Measurements from ENCODE around the gene GASK1A.
"Not testable (repeated sequence)": the region's sequence is repeated elsewhere in the genome, so short reads cannot be mapped to it uniquely, and the experiment has no call there.

GASK1A gene

GRCh38 chr3:43036621-43037423, 57.7 kb downstream of the GASK1A start:
- ATAC-seq (ENCODE audit: low read depth) (no peak), DNase-seq (ENCODE audit: low spot score in 2 of 2) (peak in 1 of 2 donors; percentile 2)
- H3K36me3 Mint-ChIP-seq: no peaks in the 10 kb centered on the region
- peaks cover 10% of the 10 kb centered on the region for H3K27me3 Mint-ChIP-seq
- H3K27ac Mint-ChIP-seq: no peak overlapping the region
- H3K4me3 Mint-ChIP-seq: no peak overlapping the region
- peaks cover 5% of the 10 kb centered on the region for H3K4me1 Mint-ChIP-seq
- H3K9me3 Mint-ChIP-seq: peaks cover 1% of the 10 kb centered on the region

- no peak overlapping the region for H3K4me3 Mint-ChIP-seq
- no peak overlapping the region for H3K27ac Mint-ChIP-seq
- peaks cover 1% of the 10 kb centered on the region for H3K9me3 Mint-ChIP-seq
- H3K4me1 Mint-ChIP-seq: peaks cover 5% of the 10 kb centered on the region
- ATAC-seq (ENCODE audit: low read depth) (no peak), DNase-seq (ENCODE audit: low spot score in 2 of 2) (no peak)
- peaks cover 10% of the 10 kb centered on the region for H3K27me3 Mint-ChIP-seq
- no peaks in the 10 kb centered on the region for H3K36me3 Mint-ChIP-seq
Measured at GRCh38 chr3:43038010-43038409, 58.9 kb downstream of the GASK1A start.

DNA sequence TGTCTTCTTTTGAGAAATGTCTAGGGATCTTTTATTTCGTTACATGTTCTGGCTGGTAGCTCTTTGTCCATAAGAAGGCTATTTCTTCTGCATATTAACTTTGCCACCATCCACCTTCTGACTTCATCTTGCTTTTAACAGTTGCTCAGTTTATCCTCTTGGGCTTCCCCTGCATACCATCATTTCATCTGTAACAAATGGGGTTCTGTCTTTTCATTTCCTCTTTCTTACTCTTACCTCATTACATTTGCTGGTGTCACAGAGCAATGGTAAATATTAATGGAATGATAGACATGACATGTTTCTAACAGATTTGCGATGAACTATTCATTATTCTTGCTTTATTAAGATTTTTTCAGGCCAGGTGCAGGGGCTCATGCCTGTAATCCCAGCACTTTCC, 62.4 kb downstream of the GASK1A start:
- ATAC-seq (ENCODE audit: low read depth): no peak
- no peak overlapping the region for H3K27ac Mint-ChIP-seq
- no peak for DNase-seq (ENCODE audit: low spot score in 2 of 2)
- peaks cover 4% of the 10 kb centered on the region for H3K36me3 Mint-ChIP-seq
- H3K4me3 Mint-ChIP-seq: no peak overlapping the region
- peaks cover 10% of the 10 kb centered on the region for H3K27me3 Mint-ChIP-seq
- peaks cover 5% of the 10 kb centered on the region for H3K4me1 Mint-ChIP-seq
- peaks cover 10% of the 10 kb centered on the region for H3K9me3 Mint-ChIP-seq

DNA sequence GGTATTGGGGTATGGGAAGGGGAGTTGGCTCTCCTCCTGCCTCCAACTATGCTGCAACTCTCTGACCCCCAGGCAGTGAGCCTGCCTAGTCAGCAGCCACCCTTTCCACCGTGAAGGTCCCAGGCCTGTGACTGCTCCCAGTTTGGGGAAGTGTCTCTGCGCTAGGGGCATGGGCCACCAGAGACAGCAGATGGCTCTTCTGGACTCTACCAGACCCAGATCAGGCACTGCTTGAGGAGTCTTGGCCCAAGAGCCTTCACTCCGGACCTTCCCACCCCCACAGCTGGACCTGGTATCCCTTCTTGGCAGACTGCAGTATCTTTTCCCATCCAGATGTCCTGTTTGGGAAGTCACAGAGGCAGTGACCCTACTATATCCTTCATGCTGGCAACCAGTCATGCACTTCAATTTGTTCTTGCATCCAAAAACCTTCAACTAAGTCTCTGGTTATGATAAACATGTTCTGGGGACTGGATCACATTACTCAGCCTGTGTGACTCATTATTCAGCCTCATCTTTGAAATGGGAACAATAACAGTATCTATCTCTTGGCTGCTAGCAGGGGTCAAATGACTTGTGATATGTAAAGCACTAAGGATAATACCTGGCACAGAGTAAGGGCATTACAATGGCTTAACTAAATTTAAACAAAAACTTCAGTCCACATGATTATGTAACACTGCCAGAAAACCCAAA, 64.1 kb downstream of the GASK1A start:
- H3K27ac Mint-ChIP-seq: no peak overlapping the region
- H3K9me3 Mint-ChIP-seq: peaks cover 18% of the 10 kb centered on the region
- no peak overlapping the region for H3K4me3 Mint-ChIP-seq
- DNase-seq (ENCODE audit: low spot score in 2 of 2): no peak
- H3K4me1 Mint-ChIP-seq: peaks cover 2% of the 10 kb centered on the region
- H3K27me3 Mint-ChIP-seq: peaks cover 12% of the 10 kb centered on the region
- peaks cover 7% of the 10 kb centered on the region for H3K36me3 Mint-ChIP-seq
- ATAC-seq (ENCODE audit: low read depth): no peak

- no peak for ATAC-seq (ENCODE audit: low read depth)
- H3K4me3 Mint-ChIP-seq: no peak overlapping the region
- no peak for DNase-seq (ENCODE audit: low spot score in 2 of 2)
- H3K27ac Mint-ChIP-seq: no peak overlapping the region
- no peaks in the 10 kb centered on the region for H3K4me1 Mint-ChIP-seq
- H3K36me3 Mint-ChIP-seq: peaks cover 7% of the 10 kb centered on the region
- peaks cover 18% of the 10 kb centered on the region for H3K9me3 Mint-ChIP-seq
- peaks cover 11% of the 10 kb centered on the region for H3K27me3 Mint-ChIP-seq
Measured at GRCh38 chr3:43043793-43044192, 64.7 kb downstream of the GASK1A start.

- not testable (repeated sequence) for H3K27ac Mint-ChIP-seq; DNase-seq (ENCODE audit: low spot score in 2 of 2); H3K4me1 Mint-ChIP-seq; H3K27me3 Mint-ChIP-seq; H3K4me3 Mint-ChIP-seq; H3K36me3 Mint-ChIP-seq; ATAC-seq (ENCODE audit: low read depth)
- H3K9me3 Mint-ChIP-seq: peaks cover 22% of the 10 kb centered on the region
Measured at GRCh38 chr3:43045079-43045478, 66.0 kb downstream of the GASK1A start.

DNA sequence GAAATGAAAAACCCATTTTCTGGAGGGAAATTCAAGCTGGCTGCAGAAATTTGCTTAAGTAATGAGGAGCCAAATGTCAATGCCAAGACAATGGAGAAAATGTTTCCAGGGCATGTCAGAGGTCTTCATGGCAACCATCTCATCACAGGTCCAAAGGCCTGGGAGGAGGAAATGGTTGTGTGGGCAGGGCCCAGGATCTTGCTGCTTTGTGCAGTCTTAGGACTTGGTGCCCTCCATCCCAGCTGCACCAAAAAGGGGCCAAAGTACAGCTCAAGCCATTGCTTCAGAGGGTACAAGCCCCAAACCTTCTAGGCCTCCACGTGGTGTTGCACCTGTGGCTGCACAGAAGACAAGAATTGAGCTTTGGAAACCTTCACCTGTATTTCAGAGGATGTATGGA, 67.5 kb downstream of the GASK1A start:
- ATAC-seq (ENCODE audit: low read depth): no peak
- H3K27me3 Mint-ChIP-seq: peaks cover 6% of the 10 kb centered on the region
- H3K36me3 Mint-ChIP-seq: peaks cover 7% of the 10 kb centered on the region
- H3K4me3 Mint-ChIP-seq: no peak overlapping the region
- H3K27ac Mint-ChIP-seq: no peak overlapping the region
- DNase-seq (ENCODE audit: low spot score in 2 of 2): no peak
- peaks cover 21% of the 10 kb centered on the region for H3K9me3 Mint-ChIP-seq
- no peaks in the 10 kb centered on the region for H3K4me1 Mint-ChIP-seq

- peaks cover 24% of the 10 kb centered on the region for H3K9me3 Mint-ChIP-seq
- DNase-seq (ENCODE audit: low spot score in 2 of 2) (no peak), ATAC-seq (ENCODE audit: low read depth) (no peak)
- H3K4me3 Mint-ChIP-seq: no peak overlapping the region
- no peak overlapping the region for H3K27ac Mint-ChIP-seq
- peaks cover 11% of the 10 kb centered on the region for H3K36me3 Mint-ChIP-seq
- H3K27me3 Mint-ChIP-seq: peaks cover 14% of the 10 kb centered on the region
- no peaks in the 10 kb centered on the region for H3K4me1 Mint-ChIP-seq
Measured at GRCh38 chr3:43048470-43048869, 69.4 kb downstream of the GASK1A start.

DNA sequence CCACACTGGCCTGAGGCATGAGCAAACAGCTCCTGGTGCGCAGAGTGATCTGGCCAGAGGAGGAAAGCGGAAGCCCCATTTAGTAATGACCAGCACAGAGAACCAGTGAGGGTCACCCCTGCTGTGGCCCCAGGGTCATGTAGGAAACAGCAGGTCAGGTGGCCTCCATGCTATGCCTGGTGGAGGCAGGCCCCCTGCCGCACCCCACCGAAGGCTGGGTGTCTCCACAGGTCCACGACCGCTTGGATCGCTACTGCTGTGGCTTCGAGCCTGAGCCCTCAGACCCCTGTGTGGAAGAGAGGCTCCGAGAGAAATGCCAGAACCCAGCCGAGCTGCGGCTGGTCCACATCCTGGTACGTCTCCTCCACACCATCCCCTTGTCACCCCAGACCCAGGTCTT, 74.2 kb downstream of the GASK1A start:
- DNase-seq (ENCODE audit: low spot score in 2 of 2) (no peak), ATAC-seq (ENCODE audit: low read depth) (no peak)
- H3K9me3 Mint-ChIP-seq: peaks cover 8% of the 10 kb centered on the region
- H3K4me1 Mint-ChIP-seq: no peaks in the 10 kb centered on the region
- H3K27ac Mint-ChIP-seq: no peak overlapping the region
- H3K4me3 Mint-ChIP-seq: no peak overlapping the region
- peaks cover 4% of the 10 kb centered on the region for H3K36me3 Mint-ChIP-seq
- H3K27me3 Mint-ChIP-seq: peaks cover 11% of the 10 kb centered on the region

DNA sequence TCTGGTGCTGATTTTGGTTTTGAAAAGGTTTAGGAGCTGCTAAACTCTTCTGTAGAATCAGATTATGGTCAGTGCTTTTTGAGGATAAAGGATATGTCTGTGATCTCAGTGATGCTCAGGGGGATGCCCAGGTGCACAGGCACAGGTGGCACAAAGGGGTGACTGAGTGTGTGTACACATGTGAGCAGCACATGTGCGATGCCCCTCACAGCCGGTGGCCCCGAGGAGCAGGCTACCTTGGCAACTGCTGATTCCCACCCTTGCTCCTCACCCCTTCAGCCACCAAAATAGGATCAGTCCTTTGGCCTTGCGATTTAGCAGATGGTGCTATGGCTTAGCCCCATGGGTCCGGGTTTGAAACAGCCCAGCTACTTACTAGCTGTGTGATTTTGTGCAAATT, 75.6 kb downstream of the GASK1A start:
- ATAC-seq (ENCODE audit: low read depth): no peak
- H3K9me3 Mint-ChIP-seq: peaks cover 3% of the 10 kb centered on the region
- peaks cover 4% of the 10 kb centered on the region for H3K36me3 Mint-ChIP-seq
- no peak overlapping the region for H3K27ac Mint-ChIP-seq
- H3K27me3 Mint-ChIP-seq: peaks cover 11% of the 10 kb centered on the region
- DNase-seq (ENCODE audit: low spot score in 2 of 2): no peak
- H3K4me1 Mint-ChIP-seq: no peaks in the 10 kb centered on the region
- no peak overlapping the region for H3K4me3 Mint-ChIP-seq

DNA sequence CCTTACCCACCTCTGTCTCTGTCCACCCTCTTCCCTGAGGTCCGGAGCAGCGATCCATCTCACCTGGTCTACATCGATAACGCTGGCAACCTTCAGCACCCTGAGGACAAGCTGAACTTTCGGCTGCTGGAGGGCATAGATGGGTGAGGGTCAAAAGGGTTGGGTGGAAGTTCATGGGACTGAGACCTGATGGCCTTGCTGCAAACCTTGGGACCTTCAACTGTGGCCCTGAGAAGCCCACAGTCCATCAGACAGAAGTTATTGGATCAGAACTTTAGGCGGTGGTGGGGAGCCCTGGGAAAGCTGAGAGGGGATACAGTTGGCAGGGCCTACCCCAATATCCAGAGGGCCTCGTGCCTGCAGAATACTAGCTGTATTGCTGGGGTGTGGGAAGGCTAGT, 76.3 kb downstream of the GASK1A start:
- peaks cover 3% of the 10 kb centered on the region for H3K9me3 Mint-ChIP-seq
- no peak overlapping the region for H3K4me3 Mint-ChIP-seq
- H3K4me1 Mint-ChIP-seq: no peaks in the 10 kb centered on the region
- no peak for ATAC-seq (ENCODE audit: low read depth)
- no peak for DNase-seq (ENCODE audit: low spot score in 2 of 2)
- H3K27me3 Mint-ChIP-seq: peaks cover 11% of the 10 kb centered on the region
- H3K27ac Mint-ChIP-seq: no peak overlapping the region
- H3K36me3 Mint-ChIP-seq: peaks cover 4% of the 10 kb centered on the region

DNA sequence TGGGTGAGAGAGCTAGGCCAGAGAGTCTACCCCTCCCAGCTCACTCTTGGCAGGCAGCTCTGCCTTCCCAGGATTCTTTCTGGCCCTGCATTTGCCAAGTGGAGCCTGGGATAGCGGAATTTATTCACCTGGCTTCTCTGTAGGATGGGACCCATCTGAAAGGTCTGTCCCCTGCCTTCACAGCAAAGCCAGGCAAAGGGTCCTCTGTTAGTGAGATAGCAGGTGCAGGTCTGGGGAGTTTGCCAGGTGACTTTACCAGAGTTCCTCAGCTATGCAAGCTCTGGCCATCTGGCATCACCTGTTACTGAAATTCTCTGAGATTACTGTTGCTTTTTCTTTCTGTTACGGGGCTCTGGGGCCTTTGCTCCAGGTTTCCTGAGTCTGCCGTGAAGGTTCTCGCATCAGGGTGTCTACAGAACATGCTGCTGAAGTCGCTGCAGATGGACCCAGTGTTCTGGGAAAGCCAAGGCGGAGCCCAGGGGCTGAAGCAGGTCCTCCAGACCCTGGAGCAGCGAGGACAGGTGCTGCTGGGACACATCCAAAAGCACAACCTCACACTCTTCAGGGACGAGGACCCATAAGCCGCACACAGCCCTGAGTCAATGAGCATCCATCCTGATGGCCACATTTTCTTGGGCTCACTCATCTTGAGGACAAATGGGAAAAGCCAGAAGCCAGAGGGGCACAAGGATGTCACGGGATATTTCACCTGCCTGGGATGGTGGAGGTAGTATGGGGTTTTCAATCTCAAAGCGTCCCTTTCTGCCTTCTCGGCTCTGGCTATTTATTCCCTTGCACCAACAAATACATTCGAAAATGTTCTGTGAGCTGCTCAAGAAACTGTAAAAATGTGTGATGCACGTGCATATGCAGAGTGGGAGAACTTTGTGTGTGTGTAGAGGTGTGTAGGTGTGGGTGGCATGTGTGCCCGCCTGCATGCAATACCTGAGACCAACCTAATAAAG, 77.0 kb downstream of the GASK1A start:
- peaks cover 4% of the 10 kb centered on the region for H3K36me3 Mint-ChIP-seq

GRCh38 chr3:43059456-43059855, 80.3 kb downstream of the GASK1A start:
- DNase-seq (ENCODE audit: low spot score in 2 of 2) (no peak), ATAC-seq (ENCODE audit: low read depth) (no peak)
- Mint-ChIP-seq H3K9me3 (no peaks in the 10 kb centered on the region), H3K27ac (no peak overlapping the region), H3K4me3 (no peak overlapping the region), H3K36me3 (peaks cover 2% of the 10 kb centered on the region), H3K27me3 (peaks cover 2% of the 10 kb centered on the region), H3K4me1 (no peaks in the 10 kb centered on the region)

More for the DNA sequence above, 77.0 kb downstream of the GASK1A start:
- H3K9me3 Mint-ChIP-seq: peaks cover 3% of the 10 kb centered on the region
- H3K4me1 Mint-ChIP-seq: no peaks in the 10 kb centered on the region
- no peak overlapping the region for H3K27ac Mint-ChIP-seq
- ATAC-seq (ENCODE audit: low read depth): no peak
- DNase-seq (ENCODE audit: low spot score in 2 of 2): no peak
- no peak overlapping the region for H3K4me3 Mint-ChIP-seq
- peaks cover 11% of the 10 kb centered on the region for H3K27me3 Mint-ChIP-seq

Data from memory B cell (primary cell).